Motor neuron (in vitro differentiated cells): ENCODE measurements around the gene PLRG1. TPM values are rescaled to one million over a fixed set of nuclear protein-coding genes. Genes with fewer than 3 reads are reported as not detected.

Source experiments
- total RNA-seq, 8 experiments: library from RNA; unstranded; fragments of 300-600 nt; gene quantifications; 2 replicates each; pipeline versions ENCODE4 v1.2.3 to v1.2.4, GENCODE V29; 2022

PLRG1 gene
- total RNA-seq, 8 experiments from 2014 or later = 44.9 to 109 (median 60.5) TPM

Other genes starting within 250 kb of the PLRG1 start
- 10 to 100 TPM in 5 of 8 experiments, under 1 TPM in 3; 0.31 to 43.4 (median 12.9) TPM for gene DCHS2, start 58.6 kb downstream of the PLRG1 start, total RNA-seq
- gene FGB, start 12.6 kb upstream of the PLRG1 start, total RNA-seq = under 1 TPM in 3 of 8 experiments, not detected in 5; 0.43 to 0.71 (median 0.43) TPM
- under 1 TPM in 3 of 8 experiments, not detected in 5; 0.08 to 0.52 (median 0.09) TPM for gene FGA, start 40.3 kb upstream of the PLRG1 start, total RNA-seq
- 1 to 10 TPM in 1 of 8 experiments, under 1 TPM in 1, not detected in 6; 0.43 to 2.0 TPM for gene FGG, start 62.3 kb upstream of the PLRG1 start, total RNA-seq
- 10 to 100 TPM in 1 of 8 experiments, 1 to 10 TPM in 4, under 1 TPM in 3; 0.07 to 19.5 (median 2.7) TPM for gene LRAT, start 193.6 kb upstream of the PLRG1 start, total RNA-seq
- gene RBM46, start 230.9 kb upstream of the PLRG1 start, total RNA-seq = under 1 TPM in 6 of 8 experiments, not detected in 2; 0.08 to 0.52 (median 0.25) TPM